ENCODE data around the gene BMPR2.
"Not testable (repeated sequence)": the region's sequence is repeated elsewhere in the genome, so short reads cannot be mapped to it uniquely, and the experiment has no call there.

The BMPR2 gene

GRCh38 chr2:202358924-202359323 lies 17.2 kb upstream of the BMPR2 start:
- H2AFZ ChIP-seq (ENCODE audit: low read length, unreplicated experiment); H3K79me2 ChIP-seq (ENCODE audit: control insufficient read depth, insufficient read depth, low read length, unreplicated experiment); H3K4me3 ChIP-seq (ENCODE audit: low read depth, low read length); H3K36me3 ChIP-seq (ENCODE audit: insufficient read depth, low read length); H3K4me1 ChIP-seq (ENCODE audit: control insufficient read depth, insufficient read depth, low read length, unreplicated experiment); H3K27me3 ChIP-seq (ENCODE audit: insufficient read depth, low read length); H3K27ac ChIP-seq (ENCODE audit: low read depth, low read length): not testable (repeated sequence)

DNA sequence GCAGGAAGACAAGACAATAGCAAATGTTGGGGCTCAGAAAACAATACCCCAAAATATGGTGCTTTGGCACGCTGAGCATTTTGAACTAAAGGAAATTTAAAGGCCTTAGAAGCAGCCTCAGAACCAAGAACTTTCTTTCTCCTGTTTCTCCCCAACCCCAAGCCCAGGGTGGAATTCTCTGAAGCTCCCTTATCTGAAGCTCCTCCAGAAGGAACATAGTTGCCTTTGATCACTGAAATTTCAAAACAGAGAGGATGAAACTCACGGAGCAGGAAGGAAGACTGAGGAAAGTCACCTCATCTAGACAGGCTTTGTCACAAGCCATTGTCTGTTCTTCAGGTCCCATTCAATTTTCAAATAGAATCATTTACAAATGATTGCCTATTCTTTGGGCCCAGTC lies 15.5 kb upstream of the BMPR2 start:
- no peaks in the 10 kb centered on the region for H3K27me3 ChIP-seq (ENCODE audit: insufficient read depth, low read length)
- H3K4me3 ChIP-seq (ENCODE audit: low read depth, low read length) = no peak overlapping the region
- no peaks in the 10 kb centered on the region for H3K79me2 ChIP-seq (ENCODE audit: control insufficient read depth, insufficient read depth, low read length, unreplicated experiment)
- H2AFZ ChIP-seq (ENCODE audit: low read length, unreplicated experiment) = no peak overlapping the region
- H3K36me3 ChIP-seq (ENCODE audit: insufficient read depth, low read length) = no peaks in the 10 kb centered on the region
- no peak overlapping the region for H3K27ac ChIP-seq (ENCODE audit: low read depth, low read length)
- no peaks in the 10 kb centered on the region for H3K4me1 ChIP-seq (ENCODE audit: control insufficient read depth, insufficient read depth, low read length, unreplicated experiment)

DNA sequence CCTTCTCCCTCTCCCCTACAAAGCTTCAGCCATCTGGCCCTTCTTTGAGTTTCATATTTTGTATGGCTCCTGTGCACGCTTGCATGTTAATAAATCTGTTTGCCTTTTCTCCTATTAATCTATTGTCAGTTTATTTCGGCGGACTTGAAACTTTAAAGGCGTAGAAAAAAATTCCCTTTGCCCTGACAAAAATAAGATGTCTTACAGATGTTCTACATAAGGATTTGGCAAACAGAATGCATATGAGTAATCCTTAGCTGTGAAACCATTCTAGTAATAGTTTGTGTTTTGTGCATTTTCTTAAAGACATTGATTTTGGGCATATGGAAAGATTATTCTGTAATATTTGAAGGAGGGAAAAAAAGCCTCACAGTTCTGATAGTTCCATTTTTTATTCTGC lies 15.0 kb upstream of the BMPR2 start:
- Histone ChIP-seq H3K4me3 (ENCODE audit: low read depth, low read length) (no peak overlapping the region), H3K79me2 (ENCODE audit: control insufficient read depth, insufficient read depth, low read length, unreplicated experiment) (no peaks in the 10 kb centered on the region), H3K27ac (ENCODE audit: low read depth, low read length) (no peak overlapping the region), H3K4me1 (ENCODE audit: control insufficient read depth, insufficient read depth, low read length, unreplicated experiment) (no peaks in the 10 kb centered on the region), H3K27me3 (ENCODE audit: insufficient read depth, low read length) (no peaks in the 10 kb centered on the region), H3K36me3 (ENCODE audit: insufficient read depth, low read length) (no peaks in the 10 kb centered on the region), H2AFZ (ENCODE audit: low read length, unreplicated experiment) (no peak overlapping the region)

DNA sequence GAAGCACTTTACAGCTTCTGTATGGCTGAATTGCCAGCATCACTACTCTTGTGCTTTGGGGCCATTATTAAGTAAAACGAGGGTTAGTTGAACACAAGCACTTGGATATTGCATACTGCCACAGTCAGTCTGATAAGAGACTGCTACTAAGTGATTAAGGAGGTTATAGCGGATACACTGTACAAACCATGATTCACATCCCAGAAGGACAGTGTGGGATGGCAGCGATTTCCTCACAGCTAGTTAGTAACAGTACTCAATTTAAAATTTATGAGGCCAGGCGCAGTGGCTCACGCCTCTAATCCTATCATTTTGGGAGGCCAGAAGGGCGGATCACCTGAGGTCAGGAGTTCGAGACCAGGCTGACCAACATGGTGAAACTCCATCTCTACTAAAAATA lies 2.6 kb upstream of the BMPR2 start:
- no peak overlapping the region for H2AFZ ChIP-seq (ENCODE audit: low read length, unreplicated experiment)
- H3K36me3 ChIP-seq (ENCODE audit: insufficient read depth, low read length) = no peaks in the 10 kb centered on the region
- peaks cover 3% of the 10 kb centered on the region for H3K4me1 ChIP-seq (ENCODE audit: control insufficient read depth, insufficient read depth, low read length, unreplicated experiment)
- no peak overlapping the region for H3K4me3 ChIP-seq (ENCODE audit: low read depth, low read length)
- H3K79me2 ChIP-seq (ENCODE audit: control insufficient read depth, insufficient read depth, low read length, unreplicated experiment) = peaks cover 20% of the 10 kb centered on the region
- no peak overlapping the region for H3K27ac ChIP-seq (ENCODE audit: low read depth, low read length)
- H3K27me3 ChIP-seq (ENCODE audit: insufficient read depth, low read length) = no peaks in the 10 kb centered on the region

GRCh38 chr2:202374383-202374782 lies 1.7 kb upstream of the BMPR2 start:
- peak overlapping the region; percentile 90 for H3K4me3 ChIP-seq (ENCODE audit: low read depth, low read length)

GRCh38 chr2:202375033-202375608 lies 1.0 kb upstream of the BMPR2 start:
- Histone ChIP-seq H3K4me3 (ENCODE audit: low read depth, low read length) (peak overlapping the region; percentile 90), H3K27me3 (ENCODE audit: insufficient read depth, low read length) (no peaks in the 10 kb centered on the region), H2AFZ (ENCODE audit: low read length, unreplicated experiment) (peak overlapping the region; percentile 55), H3K79me2 (ENCODE audit: control insufficient read depth, insufficient read depth, low read length, unreplicated experiment) (peaks cover 37% of the 10 kb centered on the region), H3K36me3 (ENCODE audit: insufficient read depth, low read length) (no peaks in the 10 kb centered on the region), H3K27ac (ENCODE audit: low read depth, low read length) (peak overlapping the region; percentile 92), H3K4me1 (ENCODE audit: control insufficient read depth, insufficient read depth, low read length, unreplicated experiment) (peaks cover 3% of the 10 kb centered on the region)

More at GRCh38 chr2:202374383-202374782, 1.7 kb upstream of the BMPR2 start:
- not testable (repeated sequence) for H3K4me1 ChIP-seq (ENCODE audit: control insufficient read depth, insufficient read depth, low read length, unreplicated experiment); H3K27me3 ChIP-seq (ENCODE audit: insufficient read depth, low read length); H2AFZ ChIP-seq (ENCODE audit: low read length, unreplicated experiment); H3K36me3 ChIP-seq (ENCODE audit: insufficient read depth, low read length)
- peak overlapping the region; percentile 92 for H3K27ac ChIP-seq (ENCODE audit: low read depth, low read length)
- peaks cover 29% of the 10 kb centered on the region for H3K79me2 ChIP-seq (ENCODE audit: control insufficient read depth, insufficient read depth, low read length, unreplicated experiment)

DNA sequence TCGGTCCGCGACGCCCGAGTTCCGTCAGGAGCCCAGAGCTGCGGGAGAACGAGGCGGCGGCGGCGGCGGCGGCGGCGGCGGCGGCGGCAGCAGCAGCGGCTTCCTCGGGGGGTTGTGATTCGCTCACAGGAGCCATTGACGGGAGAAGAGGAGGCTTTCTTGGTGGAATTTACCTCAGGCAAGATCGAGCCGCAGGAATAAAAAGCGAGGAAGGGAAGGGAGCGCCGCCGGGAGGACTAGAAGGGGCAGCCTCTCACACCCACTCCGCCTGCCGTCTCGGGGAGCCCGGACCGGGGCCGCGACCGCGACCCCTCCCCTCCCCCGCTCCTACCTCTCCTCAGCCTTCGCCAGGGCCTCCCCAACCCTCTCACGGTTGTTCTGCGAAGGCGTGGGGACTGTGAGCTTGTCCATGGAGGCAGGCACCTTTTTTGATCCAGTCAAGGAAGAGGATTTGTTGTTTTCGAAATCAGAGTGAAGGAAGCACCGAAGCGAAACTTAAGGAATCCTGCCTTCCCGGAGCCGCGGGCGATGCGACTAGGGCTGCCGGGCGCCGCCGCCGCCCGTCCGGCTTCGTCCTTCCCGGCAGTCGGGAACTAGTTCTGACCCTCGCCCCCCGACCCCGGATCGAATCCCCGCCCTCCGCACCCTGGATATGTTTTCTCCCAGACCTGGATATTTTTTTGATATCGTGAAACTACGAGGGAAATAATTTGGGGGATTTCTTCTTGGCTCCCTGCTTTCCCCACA lies 506 bp downstream of the BMPR2 start:
- Histone ChIP-seq H3K27ac (ENCODE audit: low read depth, low read length) (peak overlapping the region; percentile 92), H3K4me1 (ENCODE audit: control insufficient read depth, insufficient read depth, low read length, unreplicated experiment) (peaks cover 3% of the 10 kb centered on the region), H3K27me3 (ENCODE audit: insufficient read depth, low read length) (no peaks in the 10 kb centered on the region), H3K79me2 (ENCODE audit: control insufficient read depth, insufficient read depth, low read length, unreplicated experiment) (peaks cover 50% of the 10 kb centered on the region), H3K4me3 (ENCODE audit: low read depth, low read length) (peak overlapping the region; percentile 90), H2AFZ (ENCODE audit: low read length, unreplicated experiment) (peak overlapping the region; percentile 59), H3K36me3 (ENCODE audit: insufficient read depth, low read length) (no peaks in the 10 kb centered on the region)

GRCh38 chr2:202377207-202377761 lies 1.2 kb downstream of the BMPR2 start:
- H2AFZ ChIP-seq (ENCODE audit: low read length, unreplicated experiment) = peak overlapping the region; percentile 59
- H3K79me2 ChIP-seq (ENCODE audit: control insufficient read depth, insufficient read depth, low read length, unreplicated experiment) = peaks cover 57% of the 10 kb centered on the region
- H3K4me1 ChIP-seq (ENCODE audit: control insufficient read depth, insufficient read depth, low read length, unreplicated experiment) = peaks cover 3% of the 10 kb centered on the region
- peak overlapping the region; percentile 90 for H3K4me3 ChIP-seq (ENCODE audit: low read depth, low read length)
- H3K36me3 ChIP-seq (ENCODE audit: insufficient read depth, low read length) = no peaks in the 10 kb centered on the region
- H3K27me3 ChIP-seq (ENCODE audit: insufficient read depth, low read length) = no peaks in the 10 kb centered on the region
- H3K27ac ChIP-seq (ENCODE audit: low read depth, low read length) = peak overlapping the region; percentile 92

DNA sequence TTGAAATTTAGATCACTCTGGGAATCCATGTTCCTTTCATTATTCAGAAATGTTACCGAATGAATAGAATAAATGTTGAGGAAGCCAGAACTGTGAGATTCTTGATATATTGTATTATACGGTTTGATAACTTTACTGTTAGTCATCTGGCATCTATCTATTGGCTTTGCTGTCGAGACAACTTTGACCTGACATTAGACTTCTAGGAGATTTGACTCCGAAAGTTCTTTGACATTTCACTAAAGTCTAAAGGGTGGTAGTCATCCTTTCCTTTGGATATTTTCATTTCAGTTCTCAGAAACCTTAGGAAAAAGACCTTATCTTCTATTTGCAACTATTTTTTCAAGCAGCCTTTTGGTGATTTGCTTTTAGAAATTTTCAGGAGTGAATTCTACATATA lies 1.9 kb downstream of the BMPR2 start:
- Histone ChIP-seq H3K4me3 (ENCODE audit: low read depth, low read length) (peak overlapping the region; percentile 90), H3K36me3 (ENCODE audit: insufficient read depth, low read length) (no peaks in the 10 kb centered on the region), H3K79me2 (ENCODE audit: control insufficient read depth, insufficient read depth, low read length, unreplicated experiment) (peaks cover 64% of the 10 kb centered on the region), H3K27ac (ENCODE audit: low read depth, low read length) (peak overlapping the region; percentile 92), H3K27me3 (ENCODE audit: insufficient read depth, low read length) (no peaks in the 10 kb centered on the region), H2AFZ (ENCODE audit: low read length, unreplicated experiment) (no peak overlapping the region), H3K4me1 (ENCODE audit: control insufficient read depth, insufficient read depth, low read length, unreplicated experiment) (peaks cover 3% of the 10 kb centered on the region)

- Histone ChIP-seq H3K27ac (ENCODE audit: low read depth, low read length) (0 out of 2 replicates have a peak overlapping the region, but pooled peaks have one; percentile 92), H3K4me1 (ENCODE audit: control insufficient read depth, insufficient read depth, low read length, unreplicated experiment) (peaks cover 3% of the 10 kb centered on the region), H3K79me2 (ENCODE audit: control insufficient read depth, insufficient read depth, low read length, unreplicated experiment) (peaks cover 71% of the 10 kb centered on the region), H3K4me3 (ENCODE audit: low read depth, low read length) (peak overlapping the region; percentile 90), H3K36me3 (ENCODE audit: insufficient read depth, low read length) (no peaks in the 10 kb centered on the region), H2AFZ (ENCODE audit: low read length, unreplicated experiment) (no peak overlapping the region), H3K27me3 (ENCODE audit: insufficient read depth, low read length) (no peaks in the 10 kb centered on the region)
Measured at GRCh38 chr2:202378662-202379358, 2.7 kb downstream of the BMPR2 start.
